Adrenal gland (tissue), 12 donors: ENCODE data around the gene HPCAL4. TPM values are rescaled to one million over a fixed set of nuclear protein-coding genes. Genes with fewer than 3 reads are reported as not detected.

Experiments used
- DNase-seq, 7 donors: peaks; one replicate each; pipeline ENCODE4 v3.0.0-alpha.2; 2019 to 2020
- H3K27ac ChIP-seq, 5 donors: fragments of 200-600 bp; sonication (generic) in 4 of 5; 1 replicate in 3 of 5; 2 replicates in 2 of 5; pipeline versions ENCODE4 v1.5.1 to v1.8.0; 2016 to 2020; ENCODE audit warnings: mild to moderate bottlenecking in 1 of 5
- H3K27me3 ChIP-seq: fragments of 200-600 bp; 2 replicates; pipeline ENCODE4 v1.8.0; 2021
- H3K36me3 ChIP-seq, 2 donors: fragments of 200-600 bp; replicated peaks in 1 of 2; 1 replicate in 1 of 2; 2 replicates in 1 of 2; pipeline versions ENCODE4 v1.5.1 to v1.8.0; 2018 to 2022
- H3K4me1 ChIP-seq, 2 donors: fragments of 200-600 bp; replicated peaks in 1 of 2; 1 replicate in 1 of 2; 2 replicates in 1 of 2; pipeline versions ENCODE4 v1.5.1 to v1.8.0; 2018 to 2021
- H3K4me3 ChIP-seq, 4 donors: fragments of 200-600 bp; sonication (generic) in 3 of 4; one replicate each; pipeline ENCODE4 v1.5.1; 2016 to 2018
- H3K9me3 ChIP-seq, 3 donors: fragments of 200-600 bp; sonication (generic) in 1 of 3; replicated peaks in 1 of 3; 1 replicate in 2 of 3; 2 replicates in 1 of 3; pipeline versions ENCODE4 v1.5.1 to v1.8.0; 2016 to 2021
- CTCF ChIP-seq, 6 experiments: fragments of 450-650 bp in 4 of 6; fragments of 200-600 bp in 2 of 6; sonication (generic) in 1 of 6; IDR thresholded peaks; 1 replicate in 5 of 6; 2 replicates in 1 of 6; pipeline versions ENCODE4 v1.5.1 to v1.8.0; 2016 to 2021; ENCODE audit warnings: antibody characterized with exemption in 6 of 6, mild to moderate bottlenecking in 2 of 6, moderate library complexity in 1 of 6
- POLR2A ChIP-seq, 2 donors: fragments of 450-650 bp; IDR thresholded peaks; one replicate each; pipeline ENCODE4 v1.6.1; 2017; ENCODE audit warnings: antibody characterized with exemption in 2 of 2, mild to moderate bottlenecking in 2 of 2, moderate library complexity in 1 of 2
- WGBS, 4 donors: extraction: QIAGEN DNeasy Blood & Tissue Kit in 2 of 4; methylation state at CpG; one replicate each; pipeline versions ENCODE4 v1.1.5 to v1.1.7; 2013 to 2017; 5-methylcytosine and 5-hydroxymethylcytosine counted together
- intact Hi-C, 2 donors: fragments of 100-400 bp; cut with DNase I; formaldehyde crosslinking; loops; one replicate each; pipeline versions ENCODE4 v1.14.1 to v1.15.0; 2022 to 2023
- polyA plus RNA-seq, 3 donors: library from polyadenylated mRNA; stranded (reverse); fragments of 200-250 nt in 2 of 3; fragments of 350-450 nt in 1 of 3; fragmentation: Illumina TruSeq in 1 of 3; extraction: RNeasy Lipid Tissue Mini Kit (QIAGEN cat#74804) in 1 of 3; gene quantifications; one replicate each; pipeline ENCODE4 v1.2.3, GENCODE V29; 2013 to 2014
- total RNA-seq, 9 donors: library from RNA; depleted of rRNA in 4 of 9; stranded (reverse); fragments of >200 nt in 4 of 9; fragments of 120-200 nt in 1 of 9; fragmentation: NEBNext Ultra II Directional in 1 of 9; extraction: Animal tissue kit (Norgen Biotek cat#: 25700) in 1 of 9; gene quantifications; one replicate each; pipeline versions ENCODE4 v1.1.0 to v1.2.4, GENCODE V29; 2013 to 2023
- donor health status: healthy with polysubstance abuse.
- donor health status: Bipolar disorder and iron deficiency.
- donor health status: DM: yes; HTN: yes; CAD: no.
- donor health status: DM: no; HTN: no; CAD: no.
- donor health status: DM: no; HTN: no; CAD: no.
- donor health status: DM: yes; HTN: yes; CAD: no.

Gene HPCAL4
- total and polyA plus RNA-seq, 12 donors: 0.42 to 9.9 (median 3.4) TPM; not detected in 4

- Histone ChIP-seq H3K9me3 (no peaks in the 10 kb centered on the region), H3K4me1 (peaks cover 11% of the 10 kb centered on the region in 2 donors), H3K27ac (no peak overlapping the region), H3K4me3 (no peak overlapping the region), H3K27me3 (peaks cover 7% of the 10 kb centered on the region), H3K36me3 (no peaks in the 10 kb centered on the region)
- 63 to 88% (median 79%) methylated on average over 2 to 3 of the region's 3 CpGs for WGBS, 4 donors
- DNase-seq: no peak
- TF ChIP-seq CTCF (IDR thresholded peaks at IDR 0.05) (no peak), POLR2A (IDR thresholded peaks at IDR 0.05) (no peak)
- intact Hi-C loops: no loop called here
Observed at GRCh38 chr1:39668111-39668510, 23.1 kb downstream of the HPCAL4 start.

GRCh38 chr1:39666772-39667171, 24.5 kb downstream of the HPCAL4 start:
- DNase-seq: no peak
- no peak overlapping the region for H3K4me3 ChIP-seq
- peaks cover 7% of the 10 kb centered on the region for H3K27me3 ChIP-seq
- 78 to 88% (median 82%) methylated on average over 3 of the region's 3 CpGs for WGBS, 4 donors
- H3K9me3 ChIP-seq: no peaks in the 10 kb centered on the region
- H3K36me3 ChIP-seq: no peaks in the 10 kb centered on the region
- intact Hi-C loops: no loop called here
- H3K27ac ChIP-seq: no peak overlapping the region
- peaks cover 6% of the 10 kb centered on the region in 2 donors for H3K4me1 ChIP-seq
- no peak for TF ChIP-seq POLR2A (IDR thresholded peaks at IDR 0.05)
- no peak for TF ChIP-seq CTCF (IDR thresholded peaks at IDR 0.05)

GRCh38 chr1:39663559-39663958, 27.7 kb downstream of the HPCAL4 start:
- Histone ChIP-seq H3K36me3 (no peaks in the 10 kb centered on the region), H3K27ac (no peak overlapping the region), H3K27me3 (no peaks in the 10 kb centered on the region), H3K9me3 (no peaks in the 10 kb centered on the region), H3K4me3 (no peak overlapping the region), H3K4me1 (no peaks in the 10 kb centered on the region)
- intact Hi-C loops: no loop called here
- no peak for DNase-seq
- WGBS, 4 donors: 84 to 93% (median 87%) methylated on average over 4 to 8 of the region's 8 CpGs
- TF ChIP-seq POLR2A (IDR thresholded peaks at IDR 0.05): no peak
- TF ChIP-seq CTCF (IDR thresholded peaks at IDR 0.05): no peak

- DNase-seq: no peak
- Histone ChIP-seq H3K36me3 (no peaks in the 10 kb centered on the region), H3K9me3 (no peaks in the 10 kb centered on the region), H3K4me3 (no peak overlapping the region), H3K4me1 (no peaks in the 10 kb centered on the region), H3K27ac (no peak overlapping the region), H3K27me3 (no peaks in the 10 kb centered on the region)
- TF ChIP-seq POLR2A (IDR thresholded peaks at IDR 0.05): no peak
- TF ChIP-seq CTCF (IDR thresholded peaks at IDR 0.05): no peak
- WGBS, 4 donors: 85 to 100% (median 89%) methylated on average over 1 of the region's 1 CpG
- intact Hi-C loops: no loop called here
Observed at GRCh38 chr1:39662861-39663260, 28.4 kb downstream of the HPCAL4 start.
